Raji (cell line): ENCODE measurements around the gene MPRIP.

Experiments
- POLR2A ChIP-seq: IDR thresholded peaks from 2 replicates; pipeline ENCODE4 v1.6.1; 2011; ENCODE audit warnings: low read depth, low read length, control low read depth; ENCODE audit not compliant: insufficient read depth

The MPRIP gene

DNA sequence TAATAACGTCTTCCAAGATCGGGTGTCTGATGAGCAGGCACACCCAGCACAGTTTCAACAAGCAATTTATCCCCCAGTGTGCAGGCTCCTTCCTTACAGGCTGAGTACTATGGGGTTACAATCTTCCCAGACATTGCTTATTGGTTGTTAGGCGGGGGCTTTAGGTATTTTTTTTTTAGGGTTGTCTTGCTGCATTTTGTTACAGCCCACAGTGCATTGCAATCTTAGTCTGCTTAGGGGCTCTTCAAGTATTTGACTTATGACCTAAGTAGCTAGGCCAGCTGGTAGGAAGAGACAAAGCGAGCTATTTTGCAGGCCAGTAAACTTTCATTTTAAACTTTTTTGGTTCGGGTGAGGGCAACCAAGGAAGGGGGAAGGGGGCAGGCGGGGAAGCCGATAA lies 158.1 kb downstream of the MPRIP start:
- no peak for TF ChIP-seq POLR2A

DNA sequence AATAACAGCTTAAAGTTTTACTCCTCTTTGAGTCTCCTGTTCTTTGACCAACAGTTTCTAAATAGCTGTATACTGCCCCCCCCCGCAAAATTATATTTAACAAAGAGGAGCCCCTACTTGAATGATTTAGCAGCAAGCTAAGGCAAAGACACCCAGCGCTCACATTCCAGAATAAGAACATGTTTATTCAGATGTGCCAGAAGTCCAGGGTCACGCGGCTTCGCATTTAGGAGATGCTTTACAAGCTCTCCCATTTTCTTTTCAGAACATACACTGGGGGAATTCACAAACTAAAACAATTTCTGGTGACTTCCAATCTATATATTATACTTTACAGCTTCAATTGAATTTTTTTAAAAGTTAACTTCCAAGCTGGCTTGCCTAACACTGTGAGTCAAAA lies 158.6 kb downstream of the MPRIP start:
- TF ChIP-seq POLR2A = no peak

DNA sequence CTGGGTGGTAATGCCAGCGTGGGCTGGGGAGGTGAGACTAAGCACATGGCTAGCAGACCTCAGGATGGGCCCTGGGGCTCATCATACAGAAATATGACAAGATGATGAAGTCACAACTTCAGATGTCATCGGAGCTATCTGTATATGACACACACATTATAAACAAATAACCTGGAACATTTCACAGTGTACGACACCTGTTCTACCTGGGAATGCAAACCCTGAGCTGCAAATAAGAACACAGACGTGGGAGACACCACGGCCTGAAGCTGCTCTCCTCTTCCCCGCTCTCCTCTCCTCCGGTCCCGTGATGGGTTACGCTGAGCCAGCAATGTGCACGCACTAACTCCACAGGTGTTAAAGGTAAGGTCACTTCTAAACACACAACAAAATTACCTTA lies 159.0 kb downstream of the MPRIP start:
- no peak for TF ChIP-seq POLR2A

DNA sequence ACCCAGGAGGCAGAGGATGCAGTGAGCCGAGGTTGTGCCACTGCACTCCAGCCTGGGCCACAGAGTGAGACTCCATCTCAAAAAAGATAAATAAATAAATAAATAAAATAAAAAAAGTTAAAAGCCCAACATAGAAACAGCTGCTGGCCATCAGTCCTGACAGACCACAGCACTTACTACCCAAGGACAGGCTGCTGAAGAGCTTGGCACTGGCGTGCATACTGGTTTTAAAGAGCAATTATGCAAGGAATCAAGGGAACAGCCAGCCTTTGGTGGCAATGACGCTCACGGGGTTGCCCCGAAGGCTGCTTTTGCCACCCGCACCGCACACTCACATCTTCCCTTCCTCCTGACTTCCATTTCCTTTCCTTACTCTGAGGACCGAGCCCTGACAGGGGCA lies 159.7 kb downstream of the MPRIP start:
- TF ChIP-seq POLR2A = no peak

DNA sequence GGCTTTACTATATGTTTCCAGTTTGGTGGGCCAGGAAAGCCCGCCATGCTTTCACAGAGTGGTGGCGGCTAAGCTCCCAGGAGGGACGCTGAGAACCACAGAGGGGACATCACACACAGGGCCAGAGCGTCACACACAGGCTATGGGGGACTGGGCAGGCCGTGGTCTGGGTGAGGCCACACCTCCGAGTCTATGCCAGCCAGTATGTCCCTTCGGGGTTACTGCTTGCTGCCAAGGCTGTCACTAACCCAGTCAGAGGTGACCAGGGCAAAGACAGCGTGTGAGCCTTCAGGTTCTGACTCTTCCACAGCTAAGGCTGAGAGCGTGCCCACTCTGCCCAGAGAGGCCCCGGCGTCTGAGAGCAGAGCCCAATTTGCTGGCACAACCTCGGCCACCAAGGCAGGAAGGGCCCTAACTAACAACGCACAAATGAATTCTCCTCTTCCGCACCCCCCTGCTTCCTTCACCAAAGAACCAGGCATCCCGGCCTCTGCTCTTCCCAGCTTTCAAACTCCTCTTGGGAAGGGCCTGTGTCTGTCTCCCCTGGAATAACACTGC lies 161.0 kb downstream of the MPRIP start:
- TF ChIP-seq POLR2A = no peak

DNA sequence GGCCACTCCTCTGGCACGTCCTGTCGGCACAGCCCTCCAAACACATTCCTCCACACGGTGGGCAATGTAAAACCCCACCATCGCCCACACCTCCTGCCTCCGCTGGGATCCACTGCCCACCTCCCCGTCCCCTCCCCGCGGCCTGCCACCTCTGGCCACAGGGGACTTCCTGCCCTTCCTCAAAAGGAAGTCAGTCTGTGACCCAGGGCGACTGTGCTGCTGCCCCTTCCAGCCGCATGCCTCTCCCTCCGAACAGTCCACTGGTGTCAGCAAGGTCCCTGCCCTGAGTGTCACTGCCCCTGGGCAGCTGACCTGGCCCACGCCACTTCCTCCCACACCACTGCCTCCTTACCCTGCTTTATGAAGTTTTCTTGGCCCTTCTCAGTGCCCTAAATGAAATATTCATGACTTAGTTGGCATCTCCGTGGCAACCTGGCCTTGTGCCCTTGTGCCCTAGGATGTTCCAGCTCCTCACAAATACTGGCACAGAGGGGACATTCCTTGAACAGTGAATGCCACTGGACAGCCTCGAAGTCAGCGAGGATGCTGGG lies 161.9 kb downstream of the MPRIP start:
- TF ChIP-seq POLR2A = no peak

DNA sequence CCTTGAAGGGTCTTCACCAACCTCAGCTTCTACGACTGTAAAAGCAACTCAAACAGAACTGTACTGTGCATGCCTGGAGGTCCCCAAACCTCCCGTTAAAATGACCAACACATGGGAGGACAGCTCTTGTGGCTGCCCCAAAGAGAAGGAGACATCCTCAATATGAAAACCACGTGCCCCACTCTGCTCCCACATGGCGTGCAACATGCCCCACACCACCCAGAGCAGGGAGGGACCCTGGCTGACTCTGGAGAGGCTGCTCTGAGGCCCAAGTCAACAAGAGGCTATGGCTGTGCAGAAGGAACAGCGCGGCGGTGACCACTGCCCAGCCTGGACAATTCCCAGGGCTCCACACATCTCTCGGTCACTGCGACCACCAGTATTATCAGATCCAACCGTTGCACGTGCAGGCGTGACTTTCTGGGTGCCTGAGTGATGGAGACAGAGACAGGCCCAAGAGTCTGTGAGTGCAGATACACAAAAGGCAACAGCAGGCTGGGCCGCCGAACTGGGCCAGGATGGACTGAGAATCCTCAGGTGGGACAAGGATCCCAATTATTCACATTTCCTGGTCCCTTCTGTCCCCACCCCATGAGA lies 162.5 kb downstream of the MPRIP start:
- TF ChIP-seq POLR2A = no peak

DNA sequence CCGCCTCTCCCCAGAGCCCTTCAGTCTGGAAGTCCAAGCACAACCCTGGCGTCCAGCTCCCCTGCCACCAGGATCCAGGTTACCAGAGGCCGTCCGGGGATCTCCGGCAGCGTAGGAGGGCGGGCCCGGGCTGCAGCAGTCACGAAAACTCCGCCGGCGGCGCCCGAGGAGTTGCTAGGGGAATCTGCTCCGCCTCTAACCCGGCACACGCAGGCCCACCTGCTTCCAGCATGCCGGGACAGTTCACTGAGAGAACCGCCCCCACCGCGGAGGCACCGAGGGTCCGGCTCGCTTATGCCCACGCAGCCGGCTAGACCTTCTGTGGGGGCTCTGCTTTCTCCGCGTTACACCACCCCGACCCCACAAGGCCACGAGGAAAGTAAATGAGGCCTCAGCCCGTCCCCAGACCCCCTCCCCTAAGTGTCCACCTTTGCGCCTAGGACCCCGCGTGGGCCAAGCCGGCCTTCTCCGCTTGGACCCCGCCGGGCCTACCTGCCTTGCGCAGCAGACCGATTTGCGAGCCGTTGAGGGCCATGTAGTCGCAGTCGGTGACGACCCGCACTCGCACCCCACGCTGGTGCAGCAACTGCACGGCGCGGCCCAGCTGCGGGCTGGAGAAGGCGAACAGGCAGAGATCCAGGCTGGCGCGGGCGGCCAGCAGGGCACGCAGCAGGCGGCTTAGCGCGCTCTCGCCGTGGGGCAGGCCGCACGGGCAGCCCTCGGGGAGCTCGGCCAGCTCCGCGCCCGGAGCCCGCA lies 163.3 kb downstream of the MPRIP start:
- TF ChIP-seq POLR2A = no peak

DNA sequence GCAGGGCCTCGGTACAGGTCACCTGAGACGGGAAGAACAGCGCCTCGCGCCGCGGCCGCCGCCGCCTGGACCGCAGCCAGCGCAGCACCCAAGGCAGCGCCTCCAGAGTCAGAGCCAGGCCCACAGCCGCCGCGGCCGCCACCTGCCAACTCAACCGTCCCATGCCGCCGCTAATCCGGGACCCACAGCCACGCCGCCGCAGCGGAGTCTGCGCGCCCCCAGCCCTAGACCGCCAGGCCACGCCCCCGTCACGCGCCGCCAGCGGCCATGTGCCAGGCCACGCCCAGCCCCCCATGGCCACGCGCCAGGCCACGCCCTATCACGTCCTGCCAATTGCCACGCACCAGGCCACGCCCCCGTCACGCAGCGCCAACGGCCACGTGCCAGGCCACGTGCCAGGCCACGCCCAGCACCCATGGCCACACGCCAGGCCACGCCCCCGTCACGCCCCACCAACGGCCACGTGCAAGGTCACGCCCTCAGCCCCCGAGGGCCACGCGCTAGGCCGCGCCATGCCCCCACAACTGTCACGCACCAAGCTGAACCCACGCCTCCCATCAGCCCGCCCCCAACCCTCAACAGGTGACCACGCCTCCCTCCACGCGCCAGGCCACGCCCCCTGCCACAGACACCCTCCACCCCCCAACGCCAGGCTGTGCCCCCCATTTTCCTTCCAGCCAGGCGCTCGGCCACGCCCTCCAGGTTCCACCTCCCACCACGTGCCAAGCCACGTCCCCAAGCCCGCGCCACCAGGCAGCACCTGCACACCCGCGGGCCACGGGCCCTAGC lies 164.1 kb downstream of the MPRIP start, which contains the start of gene PLD6:
Gene PLD6 (minus strand): TSS at position 210 of the 789 bp plus-strand sequence. CDS start 47 bp downstream, at position 163.
- TF ChIP-seq POLR2A = peak; percentile 67

DNA sequence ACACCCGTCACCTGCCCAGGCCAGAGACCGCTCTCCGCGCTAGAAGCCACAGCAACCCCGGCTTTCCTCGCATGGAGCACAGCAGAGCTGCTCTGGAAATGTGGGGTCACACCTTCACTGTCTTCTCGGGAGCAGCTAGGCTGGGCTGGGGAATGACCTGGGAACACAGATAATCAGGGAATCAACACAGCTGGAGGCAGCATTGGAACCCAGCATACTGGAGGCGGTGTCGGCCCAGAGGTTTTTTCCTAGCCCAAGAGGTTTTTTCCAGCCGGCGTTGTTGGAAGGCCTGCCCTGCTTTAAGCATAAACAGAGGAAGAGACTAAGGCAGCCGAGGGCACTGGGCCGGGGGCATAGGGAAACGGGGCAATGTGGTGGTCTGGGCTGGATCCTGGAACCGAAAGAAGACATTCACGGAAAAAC lies 164.7 kb downstream of the MPRIP start:
- TF ChIP-seq POLR2A = no peak

DNA sequence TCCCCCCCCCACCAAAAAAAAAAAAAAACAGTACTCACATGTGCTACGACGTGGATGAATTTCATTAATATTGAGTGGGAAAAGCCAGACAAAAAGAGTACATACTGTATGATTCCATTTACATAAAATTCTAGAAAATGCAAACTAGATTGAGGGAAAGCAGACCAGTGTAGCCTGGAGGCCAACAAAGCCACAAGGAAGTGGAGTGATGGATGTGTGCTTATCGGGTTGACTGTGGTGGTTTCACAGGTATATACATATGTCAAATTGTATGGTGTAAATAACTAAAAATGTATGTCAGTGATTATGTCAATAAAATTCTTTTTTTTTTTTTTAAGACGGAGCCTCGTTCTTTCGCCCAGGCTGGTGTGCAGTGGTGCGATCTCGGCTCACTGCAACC lies 165.7 kb downstream of the MPRIP start:
- no peak for TF ChIP-seq POLR2A

DNA sequence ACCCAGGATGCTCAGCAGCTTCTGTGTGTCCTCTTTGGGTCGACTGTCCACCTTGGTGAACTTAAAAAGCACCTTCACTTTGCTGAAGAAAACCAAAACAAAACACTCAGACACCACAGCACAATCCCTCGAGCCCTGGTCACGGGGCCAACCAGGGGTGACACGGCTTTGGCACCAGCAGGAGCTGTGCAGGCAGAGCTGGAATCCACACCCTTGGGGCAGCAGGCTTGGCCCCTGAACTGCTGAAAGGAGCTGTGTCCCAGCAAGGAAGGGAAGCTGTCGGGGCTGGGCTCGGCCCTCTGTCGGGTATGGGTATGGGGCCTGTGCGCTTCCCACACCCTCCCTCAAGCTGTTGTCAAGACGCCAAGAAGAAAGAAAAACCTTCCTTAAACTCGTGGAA lies 171.5 kb downstream of the MPRIP start:
- no peak for TF ChIP-seq POLR2A

DNA sequence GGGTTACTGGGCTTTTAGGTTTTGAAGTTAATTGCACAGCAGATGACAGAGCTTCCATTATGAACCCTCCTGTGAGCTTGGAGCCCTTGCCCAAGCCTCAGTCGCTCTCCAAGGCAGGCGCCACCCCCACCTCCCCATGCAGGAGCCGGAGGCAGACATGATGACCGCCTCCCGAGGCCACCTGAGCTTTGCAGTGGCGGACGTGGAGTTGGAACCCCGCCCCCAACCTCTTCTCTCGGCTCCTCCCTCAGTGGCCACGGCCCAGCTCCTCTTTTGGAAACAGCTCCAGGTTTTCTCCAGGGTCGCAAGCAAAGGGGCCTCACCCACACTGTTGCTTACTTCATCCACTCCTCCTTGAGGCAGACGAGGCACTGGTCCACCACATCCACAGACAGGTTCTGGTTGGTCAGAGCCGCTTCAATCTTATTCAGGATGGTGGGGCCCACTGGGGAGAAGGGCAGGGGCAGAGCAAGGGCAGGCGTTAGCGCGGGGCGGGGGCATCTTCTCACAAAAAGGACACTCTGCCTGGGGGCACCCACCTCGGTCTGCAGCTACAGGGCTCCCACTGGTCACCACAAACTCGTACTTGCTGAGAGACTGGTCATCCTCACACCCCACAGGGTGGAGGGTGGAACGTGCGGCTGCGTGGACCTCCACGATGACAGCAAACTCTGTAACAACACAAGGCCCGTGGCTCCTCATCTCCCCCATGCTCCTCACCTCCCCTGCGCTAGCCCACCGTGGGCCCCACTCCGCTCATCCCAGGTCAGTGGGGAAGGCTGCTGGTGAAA lies 172.6 kb downstream of the MPRIP start:
- TF ChIP-seq POLR2A = no peak

DNA sequence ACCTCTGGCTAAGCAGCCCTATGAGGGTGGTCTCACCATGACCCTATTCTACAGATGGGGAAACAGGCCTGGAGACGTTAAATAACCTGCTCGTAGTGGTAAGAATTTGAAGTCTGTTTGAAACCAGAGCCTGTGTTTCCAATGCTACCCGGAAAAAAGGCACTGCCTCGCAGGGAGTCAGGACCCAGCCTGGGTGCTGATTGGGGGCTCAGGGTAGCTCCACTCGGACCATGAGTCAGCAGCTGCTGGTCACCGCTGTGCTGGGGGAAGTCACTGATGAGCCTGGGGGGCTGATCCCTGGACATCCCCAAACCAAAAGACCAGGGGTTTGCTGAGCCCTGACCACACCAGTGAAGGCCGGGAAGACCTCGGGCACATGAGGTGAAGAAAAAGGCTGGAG lies 173.3 kb downstream of the MPRIP start:
- no peak for TF ChIP-seq POLR2A
